Lower leg skin (tissue), 4 donors: Measurements from ENCODE around the gene MS4A4A. TPM values are rescaled to one million over a fixed set of nuclear protein-coding genes. Genes with fewer than 3 reads are reported as not detected.

Experiments used
- DNase-seq, 2 donors: peaks; one replicate each; pipeline ENCODE4 v3.0.0-alpha.2; 2019; ENCODE audit warnings: low spot score in 2 of 2
- H3K4me3 ChIP-seq: fragments of 200-600 bp; sonication (generic); 2 replicates; pipeline ENCODE4 v1.5.1; 2017; ENCODE audit warnings: mild to moderate bottlenecking, low read depth; ENCODE audit not compliant: poor library complexity, severe bottlenecking
- POLR2A ChIP-seq, 2 donors: fragments of 450-650 bp; IDR thresholded peaks; one replicate each; pipeline ENCODE4 v1.6.1; 2016 to 2017; ENCODE audit warnings: antibody characterized with exemption in 2 of 2, mild to moderate bottlenecking in 1 of 2, moderate library complexity in 1 of 2
- WGBS, 2 donors: methylation state at CpG; one replicate each; pipeline ENCODE4 v1.1.5; 2018; 5-methylcytosine and 5-hydroxymethylcytosine counted together
- intact Hi-C: fragments of 100-400 bp; cut with DNase I; formaldehyde crosslinking; loops from one replicate; pipeline ENCODE4 v1.15.0; 2023; ENCODE audit warnings: low total_unique reads
- total RNA-seq, 4 donors: library from RNA; depleted of rRNA; stranded (reverse); fragments of >200 nt; gene quantifications; one replicate each; pipeline ENCODE4 v1.1.0, GENCODE V29; 2016
- TF ChIP-seq, protein P1 (sequence below), 3 donors: fragments of 450-650 bp; IDR thresholded peaks; one replicate each; pipeline ENCODE4 v1.5.1; 2016; ENCODE audit warnings: antibody characterized with exemption in 3 of 3, mild to moderate bottlenecking in 3 of 3, moderate library complexity in 2 of 3

Gene MS4A4A
- total RNA-seq, 4 donors from 2014 or later: 3.0 to 9.5 (median 6.2) TPM

GRCh38 chr11:60336767-60337391, 56.4 kb downstream of the MS4A4A start:
- 86 to 88% methylated on average over 7 of the region's 7 CpGs for WGBS, 2 donors
- no peak for DNase-seq
- TF ChIP-seq POLR2A (IDR thresholded peaks at IDR 0.05): no peak
- TF ChIP-seq, protein P1, sequence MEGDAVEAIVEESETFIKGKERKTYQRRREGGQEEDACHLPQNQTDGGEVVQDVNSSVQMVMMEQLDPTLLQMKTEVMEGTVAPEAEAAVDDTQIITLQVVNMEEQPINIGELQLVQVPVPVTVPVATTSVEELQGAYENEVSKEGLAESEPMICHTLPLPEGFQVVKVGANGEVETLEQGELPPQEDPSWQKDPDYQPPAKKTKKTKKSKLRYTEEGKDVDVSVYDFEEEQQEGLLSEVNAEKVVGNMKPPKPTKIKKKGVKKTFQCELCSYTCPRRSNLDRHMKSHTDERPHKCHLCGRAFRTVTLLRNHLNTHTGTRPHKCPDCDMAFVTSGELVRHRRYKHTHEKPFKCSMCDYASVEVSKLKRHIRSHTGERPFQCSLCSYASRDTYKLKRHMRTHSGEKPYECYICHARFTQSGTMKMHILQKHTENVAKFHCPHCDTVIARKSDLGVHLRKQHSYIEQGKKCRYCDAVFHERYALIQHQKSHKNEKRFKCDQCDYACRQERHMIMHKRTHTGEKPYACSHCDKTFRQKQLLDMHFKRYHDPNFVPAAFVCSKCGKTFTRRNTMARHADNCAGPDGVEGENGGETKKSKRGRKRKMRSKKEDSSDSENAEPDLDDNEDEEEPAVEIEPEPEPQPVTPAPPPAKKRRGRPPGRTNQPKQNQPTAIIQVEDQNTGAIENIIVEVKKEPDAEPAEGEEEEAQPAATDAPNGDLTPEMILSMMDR (IDR thresholded peaks at IDR 0.05): no peak
- H3K4me3 ChIP-seq: no peak overlapping the region
- intact Hi-C loops: no loop called here

DNA sequence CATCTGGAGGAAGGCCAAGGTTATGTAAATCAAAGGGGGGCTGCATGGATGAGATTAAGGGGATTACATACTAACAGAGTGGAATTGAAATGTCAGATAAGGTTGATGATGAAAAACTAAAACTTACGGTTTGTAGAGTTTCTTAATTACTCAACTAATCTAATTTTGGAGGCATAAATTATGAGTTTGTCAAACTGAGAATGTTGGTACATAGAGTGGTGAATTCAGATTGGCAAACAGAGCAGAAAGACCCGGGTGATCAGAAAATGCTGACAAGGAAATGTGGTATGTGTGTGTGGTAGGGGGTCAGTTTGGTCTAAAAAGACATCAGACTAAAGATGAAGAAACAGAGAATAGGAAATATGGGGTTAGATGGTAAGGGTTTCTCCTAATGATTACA, 57.6 kb downstream of the MS4A4A start:
- TF ChIP-seq POLR2A (IDR thresholded peaks at IDR 0.05): no peak
- TF ChIP-seq, protein P1 (IDR thresholded peaks at IDR 0.05): no peak
- no peak for DNase-seq
- no peak overlapping the region for H3K4me3 ChIP-seq
- WGBS, 2 donors: 54 to 66% methylated on average over 2 of the region's 2 CpGs
- intact Hi-C loops: no loop called here

DNA sequence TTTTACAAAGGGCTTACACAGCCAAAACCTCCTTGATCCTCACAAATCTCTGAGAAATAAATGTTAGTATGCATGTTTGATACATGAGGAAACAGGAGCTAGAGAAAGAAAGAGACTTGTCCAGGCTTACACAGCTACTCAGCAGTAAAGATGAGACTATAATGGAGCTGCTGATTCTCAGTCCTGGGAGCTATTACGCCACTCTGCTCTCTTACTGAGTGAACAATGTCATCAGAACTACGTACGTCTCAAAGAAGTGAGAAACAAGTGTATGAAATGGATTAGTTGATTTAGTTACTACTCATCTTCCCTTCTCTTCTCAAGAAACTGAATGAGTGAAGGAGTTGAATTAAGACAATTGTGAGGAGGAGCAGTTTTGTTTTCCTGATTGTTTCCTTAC, 58.9 kb downstream of the MS4A4A start:
- intact Hi-C loops: no loop called here

DNA sequence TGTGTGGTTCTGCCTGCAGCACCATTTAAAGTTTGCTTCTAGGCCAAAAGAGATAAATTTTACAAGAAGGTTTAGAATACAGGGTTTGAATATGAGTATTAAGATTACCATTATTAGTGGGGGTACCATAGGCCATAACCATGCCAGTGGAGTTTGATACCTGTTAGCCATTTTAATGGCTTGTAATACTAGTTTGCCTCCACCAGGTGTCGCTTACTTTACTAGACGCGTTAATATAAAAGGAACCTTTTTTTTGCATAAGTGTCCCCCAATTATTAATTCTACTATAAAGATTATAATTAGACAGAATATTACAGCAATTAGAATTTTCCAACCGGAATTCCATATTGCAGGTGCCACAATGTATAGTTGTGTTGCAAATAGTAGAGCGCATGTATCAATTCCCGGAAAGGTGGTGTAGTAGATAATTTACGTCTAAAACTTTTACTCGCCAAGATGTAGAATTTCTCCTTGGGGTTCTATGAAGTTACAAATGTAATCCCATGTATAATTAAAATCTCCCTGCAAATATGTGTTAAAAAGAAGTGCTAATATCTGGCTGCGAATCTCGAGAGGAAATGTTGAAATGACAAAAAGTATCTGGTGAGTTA, 62.7 kb downstream of the MS4A4A start:
- WGBS, 2 donors: 74 to 75% methylated on average over 10 of the region's 10 CpGs
- TF ChIP-seq, protein P1 (IDR thresholded peaks at IDR 0.05): no peak
- no peak for TF ChIP-seq POLR2A (IDR thresholded peaks at IDR 0.05)
- intact Hi-C loops: no loop called here

More for the DNA sequence above, 58.9 kb downstream of the MS4A4A start:
- no peak for DNase-seq
- WGBS, 2 donors: 60 to 70% methylated on average over 3 of the region's 3 CpGs
- no peak overlapping the region for H3K4me3 ChIP-seq
- TF ChIP-seq POLR2A (IDR thresholded peaks at IDR 0.05): no peak
- TF ChIP-seq, protein P1 (IDR thresholded peaks at IDR 0.05): no peak

DNA sequence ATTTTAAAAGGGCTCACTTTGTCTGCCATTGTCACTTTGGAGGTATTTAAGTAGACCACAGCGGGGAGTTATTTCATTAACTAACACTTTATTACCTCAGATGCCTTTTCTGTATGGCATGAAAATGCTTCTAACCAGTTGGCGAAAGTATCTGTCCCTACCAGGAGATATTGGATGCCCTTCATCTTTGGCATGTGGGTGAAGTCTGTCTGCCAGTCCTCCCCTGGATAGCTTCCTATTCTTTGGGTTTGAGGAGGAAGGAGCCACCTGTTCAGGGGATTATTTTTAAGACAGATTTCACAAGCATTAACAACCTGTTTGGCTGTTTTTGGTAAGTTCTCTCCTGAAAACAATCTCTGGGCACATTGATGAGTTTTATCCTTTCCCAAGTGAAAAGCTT, 63.7 kb downstream of the MS4A4A start:
- H3K4me3 ChIP-seq: no peak overlapping the region
- 93 to 97% methylated on average over 2 of the region's 2 CpGs for WGBS, 2 donors
- no peak for TF ChIP-seq POLR2A (IDR thresholded peaks at IDR 0.05)
- TF ChIP-seq, protein P1 (IDR thresholded peaks at IDR 0.05): no peak
- intact Hi-C loops: no loop called here
- no peak for DNase-seq

More for the DNA sequence above, 62.7 kb downstream of the MS4A4A start:
- H3K4me3 ChIP-seq: no peak overlapping the region
- no peak for DNase-seq
